OCI-LY1 (cell line): ENCODE measurements around the gene NAALAD2.

Source experiments
- H2AFZ ChIP-seq: fragments of 200-600 bp; sonication (generic), shearing (Covaris generic); 2 replicates; pipeline ENCODE4 v1.6.0; 2014; ENCODE audit warnings: antibody characterized with exemption, mild to moderate bottlenecking, low read length
- H3F3A ChIP-seq: fragments of 200-600 bp; sonication (generic), shearing (Covaris generic); 2 replicates; pipeline ENCODE4 v1.6.0; 2014; ENCODE audit warnings: mild to moderate bottlenecking, antibody characterized with exemption, low read length, moderate library complexity; ENCODE audit not compliant: insufficient read depth
- H3K27ac ChIP-seq: fragments of 200-600 bp; sonication (generic); 2 replicates; pipeline ENCODE4 v1.5.1; 2014; ENCODE audit warnings: low read length, mixed run types, mild to moderate bottlenecking, low read depth; ENCODE audit not compliant: poor library complexity, severe bottlenecking
- H3K27me3 ChIP-seq: fragments of 200-600 bp; sonication (generic); 2 replicates; pipeline ENCODE4 v1.6.0; 2014; ENCODE audit warnings: antibody characterized with exemption, mild to moderate bottlenecking, low read length, moderate library complexity; ENCODE audit not compliant: insufficient read depth
- H3K36me3 ChIP-seq: fragments of 200-600 bp; sonication (generic); 2 replicates; pipeline ENCODE4 v1.6.1; 2014; ENCODE audit warnings: mild to moderate bottlenecking, antibody characterized with exemption, low read length, moderate library complexity, mixed read lengths; ENCODE audit not compliant: insufficient read depth
- H3K4me1 ChIP-seq: fragments of 200-600 bp; sonication (generic); 2 replicates; pipeline ENCODE4 v1.5.1; 2014; ENCODE audit warnings: mild to moderate bottlenecking, low read length, moderate library complexity; ENCODE audit not compliant: insufficient read depth, severe bottlenecking
- H3K4me2 ChIP-seq: fragments of 200-600 bp; sonication (generic), shearing (Covaris generic); 2 replicates; pipeline ENCODE4 v1.6.1; 2014; ENCODE audit warnings: low read length
- H3K4me3 ChIP-seq: fragments of 200-600 bp; sonication (generic); 2 replicates; pipeline ENCODE4 v1.5.1; 2014; ENCODE audit warnings: low read length, low read depth, mild to moderate bottlenecking, mixed read lengths; ENCODE audit not compliant: poor library complexity, severe bottlenecking
- H3K79me2 ChIP-seq: fragments of 200-600 bp; shearing (Covaris generic); 2 replicates; pipeline ENCODE4 v1.6.1; 2016; ENCODE audit warnings: mixed run types, low read length, mixed read lengths; ENCODE audit not compliant: insufficient read depth
- H3K9ac ChIP-seq: fragments of 200-600 bp; sonication (generic), shearing (Covaris generic); 2 replicates; pipeline ENCODE4 v1.6.1; 2014; ENCODE audit warnings: mild to moderate bottlenecking, low read length, mixed read lengths
- H3K9me2 ChIP-seq: fragments of 200-600 bp; sonication (generic), shearing (Covaris generic); 2 replicates; pipeline ENCODE4 v1.6.1; 2014; ENCODE audit warnings: low read depth, mild to moderate bottlenecking, low read length, mixed read lengths
- H3K9me3 ChIP-seq: fragments of 200-600 bp; shearing (Covaris generic); 2 replicates; pipeline ENCODE4 v1.6.1; 2014; ENCODE audit warnings: low read length, mixed read lengths
- H4K20me1 ChIP-seq: fragments of 200-600 bp; sonication (generic), shearing (Covaris generic); 2 replicates; pipeline ENCODE4 v1.6.0; 2016; ENCODE audit warnings: mild to moderate bottlenecking, low read length; ENCODE audit not compliant: insufficient read depth
- CTCF ChIP-seq: fragments of 200-600 bp; sonication (generic), shearing (Covaris generic); IDR thresholded peaks from 2 replicates; pipeline ENCODE4 v1.5.1; 2017; ENCODE audit warnings: mild to moderate bottlenecking, antibody characterized with exemption, low read length, moderate library complexity, mixed read lengths
- EZH2 ChIP-seq: fragments of 200-600 bp; sonication (generic), shearing (Covaris generic); IDR thresholded peaks from 2 replicates; pipeline ENCODE4 v1.8.0; 2017; ENCODE audit warnings: borderline replicate concordance, mixed run types, mild to moderate bottlenecking, antibody characterized with exemption, low read length, moderate library complexity, mixed read lengths

NAALAD2 gene

GRCh38 chr11:90178751-90179150 lies 44.3 kb downstream of the NAALAD2 start:
- Histone ChIP-seq H2AFZ (no peak overlapping the region), H3K4me1 (no peaks in the 10 kb centered on the region), H3F3A (no peaks in the 10 kb centered on the region), H3K27ac (no peak overlapping the region), H3K4me3 (no peak overlapping the region), H4K20me1 (no peaks in the 10 kb centered on the region), H3K9me3 (no peaks in the 10 kb centered on the region), H3K9ac (no peak overlapping the region), H3K36me3 (no peaks in the 10 kb centered on the region), H3K27me3 (no peaks in the 10 kb centered on the region), H3K79me2 (no peaks in the 10 kb centered on the region), H3K4me2 (no peak overlapping the region), H3K9me2 (no peaks in the 10 kb centered on the region)
- TF ChIP-seq CTCF (no peak), EZH2 (no peak)

- Histone ChIP-seq H3K9me2 (no peaks in the 10 kb centered on the region), H3K9ac (no peak overlapping the region), H3K79me2 (no peaks in the 10 kb centered on the region), H4K20me1 (no peaks in the 10 kb centered on the region), H2AFZ (no peak overlapping the region), H3K9me3 (no peaks in the 10 kb centered on the region), H3K36me3 (no peaks in the 10 kb centered on the region), H3F3A (no peaks in the 10 kb centered on the region), H3K27me3 (no peaks in the 10 kb centered on the region), H3K4me2 (no peak overlapping the region), H3K27ac (no peak overlapping the region), H3K4me1 (no peaks in the 10 kb centered on the region), H3K4me3 (no peak overlapping the region)
- TF ChIP-seq EZH2 = no peak
- TF ChIP-seq CTCF = no peak
Observed at GRCh38 chr11:90179923-90180322, 45.5 kb downstream of the NAALAD2 start.

GRCh38 chr11:90187839-90188238 lies 53.4 kb downstream of the NAALAD2 start:
- Histone ChIP-seq H2AFZ (no peak overlapping the region), H3K4me1 (no peaks in the 10 kb centered on the region), H3K27ac (no peak overlapping the region), H3K79me2 (no peaks in the 10 kb centered on the region), H4K20me1 (no peaks in the 10 kb centered on the region), H3K9me2 (no peaks in the 10 kb centered on the region), H3K4me3 (no peak overlapping the region), H3K9ac (no peak overlapping the region), H3K4me2 (no peak overlapping the region), H3K27me3 (no peaks in the 10 kb centered on the region), H3K36me3 (no peaks in the 10 kb centered on the region), H3K9me3 (no peaks in the 10 kb centered on the region), H3F3A (no peaks in the 10 kb centered on the region; the same call in 1 of the 2 replicates)
- TF ChIP-seq CTCF = no peak
- TF ChIP-seq EZH2 = no peak
